Measurements from ENCODE around the gene COL5A3. TPM values are rescaled to one million over a fixed set of nuclear protein-coding genes. Genes with fewer than 3 reads are reported as not detected.

Gene COL5A3
- total and polyA plus RNA-seq, 12 donors = 3.8 to 35.6 (median 10.7) TPM

DNA sequence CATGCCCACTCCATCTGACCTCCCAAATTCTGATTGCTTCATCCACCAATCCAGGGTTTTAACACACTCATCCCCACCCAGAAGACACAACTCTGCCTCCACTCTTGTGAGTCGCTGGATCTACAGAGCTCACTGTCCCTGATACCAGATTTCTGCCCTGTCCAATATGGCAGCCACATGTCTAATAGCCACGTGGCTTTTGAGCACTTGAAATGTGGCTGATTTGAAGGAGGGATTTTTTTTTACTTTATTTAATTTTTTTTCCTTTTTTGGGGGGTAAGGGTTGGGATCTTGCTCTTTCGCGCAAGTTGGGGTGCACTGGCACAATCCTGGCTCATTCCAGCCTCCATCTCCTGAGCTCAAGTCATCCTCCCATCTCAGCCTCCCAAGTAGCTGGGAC, 49.2 kb downstream of the COL5A3 start:
- 84 to 88% methylated on average over 4 of the region's 4 CpGs for WGBS, 2 donors
- Histone ChIP-seq H3K27me3 (peaks cover 0 to 47% (median 23%) of the 10 kb centered on the region in 7 donors), H3K4me3 (no peak overlapping the region), H3K36me3 (peaks cover 0 to 51% (median 0%) of the 10 kb centered on the region in 9 donors), H3K27ac (no peak overlapping the region), H3K9me3 (no peaks in the 10 kb centered on the region), H3K4me1 (no peaks in the 10 kb centered on the region)
- intact Hi-C loops (cut with DNase I) = no loop called here
- TF ChIP-seq CTCF (IDR thresholded peaks at IDR 0.05) = no peak
- DNase-seq (no peak), ATAC-seq (no peak)

DNA sequence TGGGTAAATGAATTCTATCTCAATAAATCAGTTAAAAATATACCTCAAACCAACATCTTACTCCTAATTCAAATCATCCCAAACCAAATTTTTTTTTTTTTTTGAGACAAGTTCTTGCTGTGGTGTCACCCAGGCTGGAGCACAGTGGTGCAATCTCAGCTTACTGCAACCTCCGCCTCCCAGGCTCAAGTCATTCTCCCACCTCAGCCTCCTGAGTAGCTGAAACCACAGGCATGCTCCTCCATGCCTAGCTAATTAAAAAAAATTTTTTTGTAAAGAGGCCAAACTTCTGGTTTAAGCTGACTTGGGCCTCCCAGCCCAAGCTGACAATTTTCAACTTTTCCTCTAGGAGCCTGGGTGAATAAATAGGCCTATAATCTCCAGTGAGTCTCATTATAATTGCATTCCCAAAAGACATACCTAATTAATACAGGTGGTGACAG, 51.9 kb downstream of the COL5A3 start:
- no peak for DNase-seq
- Histone ChIP-seq H3K27ac (no peak overlapping the region), H3K4me3 (no peak overlapping the region), H3K36me3 (peaks cover 0 to 31% (median 0%) of the 10 kb centered on the region in 9 donors), H3K27me3 (peaks cover 0 to 23% (median 12%) of the 10 kb centered on the region in 7 donors), H3K9me3 (no peaks in the 10 kb centered on the region), H3K4me1 (no peaks in the 10 kb centered on the region)
- no peak for TF ChIP-seq CTCF (IDR thresholded peaks at IDR 0.05)
- intact Hi-C loops (cut with DNase I) = no loop called here
- ATAC-seq = no peak
- WGBS, 2 donors = 95 to 96% methylated on average over 1 of the region's 1 CpG

GRCh38 chr19:9956956-9957355, 53.3 kb downstream of the COL5A3 start:
- peaks cover 0 to 21% (median 0%) of the 10 kb centered on the region in 9 donors for H3K36me3 ChIP-seq
- peaks cover 0 to 18% (median 7%) of the 10 kb centered on the region in 7 donors for H3K27me3 ChIP-seq
- H3K9me3 ChIP-seq = no peaks in the 10 kb centered on the region
- DNase-seq = no peak
- no peak for ATAC-seq
- H3K4me3 ChIP-seq = no peak overlapping the region
- intact Hi-C loops (cut with DNase I) = no loop called here
- 79 to 80% methylated on average over 3 of the region's 3 CpGs for WGBS, 2 donors
- no peaks in the 10 kb centered on the region for H3K4me1 ChIP-seq
- H3K27ac ChIP-seq = no peak overlapping the region
- TF ChIP-seq CTCF (IDR thresholded peaks at IDR 0.05) = no peak

- 73 to 75% methylated on average over 18 of the region's 18 CpGs for WGBS, 2 donors
- Histone ChIP-seq H3K27ac (no peak overlapping the region), H3K9me3 (no peaks in the 10 kb centered on the region), H3K27me3 (peaks cover 0 to 7% (median 1%) of the 10 kb centered on the region in 7 donors), H3K36me3 (no peaks in the 10 kb centered on the region), H3K4me3 (no peak overlapping the region), H3K4me1 (no peaks in the 10 kb centered on the region)
- no peak for TF ChIP-seq CTCF (IDR thresholded peaks at IDR 0.05)
- intact Hi-C loops (cut with DNase I) = no loop called here
- no peak for DNase-seq
- ATAC-seq = no peak
Measured at GRCh38 chr19:9953802-9954542, 56.3 kb downstream of the COL5A3 start.

Measured in heart right ventricle (tissue), 16 donors.